HCT116 (cell line): ENCODE measurements around the gene CEP131. TPM values are rescaled to one million over a fixed set of nuclear protein-coding genes. Genes with fewer than 3 reads are reported as not detected.

Experiments
- ATAC-seq: fragments of 200-7000 bp; cut with Tn5 transposase; 2 replicates; pipeline ENCODE4 v1.9.1; 2020; ENCODE audit warnings: mild to moderate bottlenecking, moderate library complexity
- BruUV-seq: library from RNA; stranded (reverse); fragments of 400-500 nt; replicated peaks from 2 replicates; lab custom pipeline; 2021; lab: Mats Ljungman, UMichigan
- CTCF ChIA-PET: fragments of 300-600 bp; sonication (Branson Sonifier 250); formaldehyde crosslinking; loops from one replicate; lab custom pipeline; 2021; ENCODE audit warnings: antibody characterized with exemption; lab: Charles Lee
- POLR2A ChIA-PET: fragments of 300-600, 350-600 bp; sonication (Branson Sonifier 250); formaldehyde crosslinking; loops from one replicate; lab custom pipeline; 2021; ENCODE audit warnings: antibody characterized with exemption; lab: Charles Lee
- RAD21 ChIA-PET, 2 experiments: fragments of 300-600 bp; sonication (Branson Sonifier 250); formaldehyde crosslinking; loops; one replicate each; lab custom pipeline; 2023; ENCODE audit warnings: low total read pairs in 2 of 2; ENCODE audit not compliant: uncharacterized antibody in 2 of 2, unreplicated experiment in 2 of 2, low non-redundant PET in 1 of 2; lab: Charles Lee
- DNase-seq: peaks from one replicate; pipeline ENCODE4 v3.0.0-alpha.2; 2010; ENCODE audit warnings: low read depth, low spot score
- H2AFZ ChIP-seq: fragments of 200-600 bp; shearing (Covaris generic), sonication (generic); 2 replicates; pipeline ENCODE4 v1.6.1; 2017; ENCODE audit warnings: low read depth, mixed run types, mixed read lengths, antibody characterized with exemption, low read length; ENCODE audit not compliant: poor library complexity, severe bottlenecking
- H3K27ac ChIP-seq: 2 replicates; pipeline ENCODE4 v1.5.1; 2012; ENCODE audit warnings: low read depth, low read length
- H3K27me3 ChIP-seq: fragments of 200-600 bp; sonication (generic); 2 replicates; pipeline ENCODE4 v1.6.1; 2016; ENCODE audit warnings: mixed run types, low read length, mixed read lengths; ENCODE audit not compliant: insufficient read depth
- H3K36me3 ChIP-seq, 2 experiments: fragments of 200-500 bp in 1 of 2; fragments of 200-600 bp in 1 of 2; sonication (Bioruptor generic) in 1 of 2; sonication (generic) in 1 of 2; 2 replicates each; pipeline versions ENCODE4 v1.5.1 to v1.6.1; 2014 to 2016; ENCODE audit warnings: low read length in 2 of 2, inconsistent platforms in 1 of 2, mixed read lengths in 1 of 2, mixed run types in 1 of 2; ENCODE audit not compliant: insufficient read depth in 2 of 2, control insufficient read depth in 1 of 2
- H3K4me1 ChIP-seq, 2 experiments: fragments of 200-600 bp in 1 of 2; sonication (generic) in 1 of 2; 2 replicates each; pipeline versions ENCODE4 v1.5.1 to v1.6.1; 2012 to 2017; ENCODE audit warnings: low read length in 2 of 2, inconsistent platforms in 1 of 2, mild to moderate bottlenecking in 1 of 2, mixed read lengths in 1 of 2, mixed run types in 1 of 2, moderate library complexity in 1 of 2; ENCODE audit not compliant: insufficient read depth in 2 of 2, control insufficient read depth in 1 of 2
- H3K4me2 ChIP-seq: fragments of 200-600 bp; sonication (generic); 2 replicates; pipeline ENCODE4 v1.6.1; 2017; ENCODE audit warnings: mixed run types, low read length, mixed read lengths
- H3K4me3 ChIP-seq, 2 experiments: fragments of 200-600 bp in 1 of 2; sonication (generic) in 1 of 2; replicated peaks in 1 of 2; 2 replicates each; pipeline ENCODE4 v1.5.1; 2011 to 2016; ENCODE audit warnings: low read length in 2 of 2, control low read depth in 1 of 2, low read depth in 1 of 2, mild to moderate bottlenecking in 1 of 2, mixed read lengths in 1 of 2, mixed run types in 1 of 2
- H3K79me2 ChIP-seq: fragments of 200-600 bp; sonication (generic); 2 replicates; pipeline ENCODE4 v1.6.1; 2017; ENCODE audit warnings: mild to moderate bottlenecking, mixed run types, low read length, moderate library complexity, mixed read lengths; ENCODE audit not compliant: insufficient read depth
- H3K9ac ChIP-seq: fragments of 200-600 bp; sonication (generic); 2 replicates; pipeline ENCODE4 v1.6.1; 2016; ENCODE audit warnings: low read length, mixed read lengths
- H3K9me2 ChIP-seq: fragments of 200-600 bp; sonication (generic), shearing (Covaris generic); 2 replicates; pipeline ENCODE4 v1.6.1; 2017; ENCODE audit warnings: mixed run types, mild to moderate bottlenecking, moderate library complexity; ENCODE audit not compliant: insufficient read depth
- H3K9me3 ChIP-seq, 2 experiments: fragments of 200-500 bp in 1 of 2; fragments of 200-600 bp in 1 of 2; sonication (Bioruptor generic) in 1 of 2; sonication (generic) in 1 of 2; 2 replicates each; pipeline ENCODE4 v1.6.1; 2014 to 2017; ENCODE audit warnings: low read length in 2 of 2, mixed read lengths in 2 of 2, inconsistent platforms in 1 of 2, low read depth in 1 of 2, mild to moderate bottlenecking in 1 of 2, mixed run types in 1 of 2, moderate library complexity in 1 of 2; ENCODE audit not compliant: control insufficient read depth in 1 of 2, insufficient read depth in 1 of 2
- H4K20me1 ChIP-seq: fragments of 200-600 bp; sonication (generic), shearing (Covaris generic); 2 replicates; pipeline ENCODE4 v1.6.1; 2017; ENCODE audit warnings: mixed run types, mild to moderate bottlenecking, moderate library complexity; ENCODE audit not compliant: insufficient read depth
- CBX3 ChIP-seq: IDR thresholded peaks from 2 replicates; pipeline ENCODE4 v1.6.1; 2012; ENCODE audit warnings: low read depth
- CEBPB ChIP-seq: IDR thresholded peaks from 2 replicates; pipeline ENCODE4 v1.6.1; 2012; ENCODE audit warnings: low read depth
- EGR1 ChIP-seq: IDR thresholded peaks from 2 replicates; pipeline ENCODE4 v1.6.1; 2012; ENCODE audit warnings: low read depth
- EZH2 ChIP-seq: fragments of 200-600 bp; sonication (generic); IDR thresholded peaks from 2 replicates; pipeline ENCODE4 v1.6.1; 2017; ENCODE audit warnings: antibody characterized with exemption, mixed run types
- SIN3A ChIP-seq: IDR thresholded peaks from 2 replicates; pipeline ENCODE4 v1.6.1; 2012; ENCODE audit warnings: low read depth
- SP1 ChIP-seq: IDR thresholded peaks from 2 replicates; pipeline ENCODE4 v1.6.1; 2012; ENCODE audit warnings: low read depth
- TCF7L2 ChIP-seq: IDR thresholded peaks from 2 replicates; pipeline ENCODE4 v1.7.0; 2011; ENCODE audit warnings: borderline replicate concordance, inconsistent platforms; ENCODE audit not compliant: insufficient read depth, insufficient read length; ENCODE audit errors: extremely low read depth
- ZNF274 ChIP-seq: fragments of 200-500 bp; sonication (Bioruptor generic); IDR thresholded peaks from 2 replicates; pipeline ENCODE4 v1.6.1; 2014; ENCODE audit warnings: mild to moderate bottlenecking, low read depth, low read length, inconsistent platforms
- intact Hi-C: fragments of 100-400 bp; cut with micrococcal nuclease; formaldehyde crosslinking; loops from 2 replicates; pipeline ENCODE4 v1.10.0; 2022
- total RNA-seq: library from RNA; stranded (reverse); gene quantifications from one replicate; pipeline ENCODE4 v1.2.1, GENCODE V29; 2021; ENCODE audit not compliant: unreplicated experiment
- TF ChIP-seq, protein P1 (sequence below): IDR thresholded peaks from 2 replicates; pipeline ENCODE4 v1.6.1; 2012; ENCODE audit warnings: low read depth
- TF ChIP-seq, protein P2 (sequence below): IDR thresholded peaks from 2 replicates; pipeline ENCODE4 v1.6.1; 2012

CEP131 gene
- total RNA-seq, 1 experiment from 2014 or later: 30.2 TPM

DNA sequence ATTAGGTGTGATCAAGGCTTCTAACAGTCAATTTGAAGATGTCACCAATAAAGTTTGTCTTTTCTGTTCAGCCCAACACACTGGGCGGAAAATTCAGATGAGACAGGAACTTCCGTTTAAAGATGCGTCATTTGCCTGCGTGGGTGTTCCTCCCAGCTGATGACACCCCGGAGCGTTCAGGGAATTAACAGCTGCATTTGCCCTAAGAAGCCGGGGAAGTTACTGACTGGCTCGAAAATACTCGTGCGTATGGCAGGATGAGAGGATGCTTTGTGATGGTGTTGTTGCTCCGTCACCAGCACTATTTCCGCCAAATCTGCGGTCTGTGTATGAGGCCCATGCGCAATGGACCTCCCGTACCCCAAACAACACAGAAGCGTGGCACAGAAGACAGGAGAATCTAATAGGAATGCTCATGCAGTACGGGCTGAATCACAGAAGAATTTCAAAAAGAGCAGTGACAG is 69.4 kb downstream of the CEP131 start (continued):
- TF ChIP-seq SIN3A (no peak), EZH2 (no peak)

DNA sequence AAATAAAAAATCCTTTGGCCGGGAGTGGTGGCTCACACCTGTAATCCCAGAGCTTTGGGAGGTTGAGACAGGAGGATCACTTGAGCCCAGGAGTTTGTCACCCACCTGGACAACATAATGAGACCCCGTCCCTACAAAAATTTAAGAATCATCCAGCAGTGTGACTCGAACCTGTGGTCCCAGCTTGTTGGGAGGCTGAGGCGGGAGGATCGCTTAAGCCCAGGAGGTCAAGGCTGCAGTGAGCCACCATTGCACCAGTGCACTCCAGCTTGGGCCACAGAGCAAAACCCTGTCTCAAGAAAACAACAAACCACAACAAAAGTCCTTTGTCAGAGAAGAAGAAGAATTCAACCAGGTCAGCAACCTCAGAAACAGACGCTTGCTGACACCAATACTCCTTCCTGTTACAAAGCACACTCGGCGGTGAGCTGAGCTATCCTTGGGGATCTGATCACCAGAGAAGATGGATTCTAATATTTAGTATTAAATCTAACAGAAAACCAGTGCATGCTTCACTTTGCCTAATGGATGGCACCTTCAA is 70.4 kb downstream of the CEP131 start:
- H4K20me1 ChIP-seq: no peaks in the 10 kb centered on the region
- POLR2A ChIA-PET: no interaction called here
- CTCF ChIA-PET: interaction anchor here (1.3 kb wide), 1 partner anchor 10 kb away, joined by 4 read pairs; no protein-coding TSS in a partner anchor

More for the DNA sequence above, 70.4 kb downstream of the CEP131 start:
- Histone ChIP-seq H3K9ac (no peak overlapping the region), H3K27me3 (peaks cover 14% of the 10 kb centered on the region; the same call in 1 of the 2 replicates), H3K4me1 (peaks cover 0 to 5% of the 10 kb centered on the region in 2 experiments; a peak in 1 of 4 replicates), H2AFZ (no peak overlapping the region), H3K79me2 (no peaks in the 10 kb centered on the region)
- intact Hi-C loops: no loop called here
- TF ChIP-seq, protein P1, sequence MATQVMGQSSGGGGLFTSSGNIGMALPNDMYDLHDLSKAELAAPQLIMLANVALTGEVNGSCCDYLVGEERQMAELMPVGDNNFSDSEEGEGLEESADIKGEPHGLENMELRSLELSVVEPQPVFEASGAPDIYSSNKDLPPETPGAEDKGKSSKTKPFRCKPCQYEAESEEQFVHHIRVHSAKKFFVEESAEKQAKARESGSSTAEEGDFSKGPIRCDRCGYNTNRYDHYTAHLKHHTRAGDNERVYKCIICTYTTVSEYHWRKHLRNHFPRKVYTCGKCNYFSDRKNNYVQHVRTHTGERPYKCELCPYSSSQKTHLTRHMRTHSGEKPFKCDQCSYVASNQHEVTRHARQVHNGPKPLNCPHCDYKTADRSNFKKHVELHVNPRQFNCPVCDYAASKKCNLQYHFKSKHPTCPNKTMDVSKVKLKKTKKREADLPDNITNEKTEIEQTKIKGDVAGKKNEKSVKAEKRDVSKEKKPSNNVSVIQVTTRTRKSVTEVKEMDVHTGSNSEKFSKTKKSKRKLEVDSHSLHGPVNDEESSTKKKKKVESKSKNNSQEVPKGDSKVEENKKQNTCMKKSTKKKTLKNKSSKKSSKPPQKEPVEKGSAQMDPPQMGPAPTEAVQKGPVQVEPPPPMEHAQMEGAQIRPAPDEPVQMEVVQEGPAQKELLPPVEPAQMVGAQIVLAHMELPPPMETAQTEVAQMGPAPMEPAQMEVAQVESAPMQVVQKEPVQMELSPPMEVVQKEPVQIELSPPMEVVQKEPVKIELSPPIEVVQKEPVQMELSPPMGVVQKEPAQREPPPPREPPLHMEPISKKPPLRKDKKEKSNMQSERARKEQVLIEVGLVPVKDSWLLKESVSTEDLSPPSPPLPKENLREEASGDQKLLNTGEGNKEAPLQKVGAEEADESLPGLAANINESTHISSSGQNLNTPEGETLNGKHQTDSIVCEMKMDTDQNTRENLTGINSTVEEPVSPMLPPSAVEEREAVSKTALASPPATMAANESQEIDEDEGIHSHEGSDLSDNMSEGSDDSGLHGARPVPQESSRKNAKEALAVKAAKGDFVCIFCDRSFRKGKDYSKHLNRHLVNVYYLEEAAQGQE: no peak
- no peak for TF ChIP-seq ZNF274
- no peak for TF ChIP-seq CBX3
- no peak for TF ChIP-seq CEBPB
- TF ChIP-seq TCF7L2: no peak
- TF ChIP-seq, protein P2, sequence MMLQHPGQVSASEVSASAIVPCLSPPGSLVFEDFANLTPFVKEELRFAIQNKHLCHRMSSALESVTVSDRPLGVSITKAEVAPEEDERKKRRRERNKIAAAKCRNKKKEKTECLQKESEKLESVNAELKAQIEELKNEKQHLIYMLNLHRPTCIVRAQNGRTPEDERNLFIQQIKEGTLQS: no peak
- TF ChIP-seq EGR1: no peak
- no peak for TF ChIP-seq SP1
- TF ChIP-seq, all 23 proteins: peak for 0
- Histone ChIP-seq H3K9me3 (no peaks in the 10 kb centered on the region), H3K27ac (no peak overlapping the region), H3K4me2 (no peak overlapping the region), H3K4me3 (no peak overlapping the region), H3K36me3 (no peaks in the 10 kb centered on the region), H3K9me2 (no peaks in the 10 kb centered on the region)
- RAD21 ChIA-PET: no interaction called here
- DNase-seq (no peak), ATAC-seq (no peak)
- no TSS peak for BruUV-seq
